Measurements from ENCODE around the gene CD59. TPM values are rescaled to one million over a fixed set of nuclear protein-coding genes. Genes with fewer than 3 reads are reported as not detected.

Gene CD59
- total RNA-seq, 3 donors from 2014 or later (not counting 1 experiment from before 2014, with no cell fraction given): 25.0 to 29.4 (median 26.4) TPM

GRCh38 chr11:33724644-33725035 is 11.6 kb downstream of the CD59 start:
- Histone ChIP-seq H3K27ac (ENCODE audit: low read length) (no peak overlapping the region), H3K4me1 (ENCODE audit: control insufficient read depth, insufficient read depth, low read length) (peaks cover 18% of the 10 kb centered on the region), H3K9me3 (ENCODE audit: control insufficient read depth, insufficient read depth, low read length) (no peaks in the 10 kb centered on the region), H3K4me3 (ENCODE audit: low read length) (no peak overlapping the region), H3K36me3 (ENCODE audit: control insufficient read depth, insufficient read depth, low read length) (no peaks in the 10 kb centered on the region), H3K27me3 (ENCODE audit: control insufficient read depth, insufficient read depth, low read length) (no peaks in the 10 kb centered on the region)
- DNase-seq (no peak), ATAC-seq (peak in 1 of 3 donors; percentile 24)
- H3K27me3 Mint-ChIP-seq (ENCODE audit: low read depth in 2 of 2): no peaks in the 10 kb centered on the region
- no peaks in the 10 kb centered on the region for H3K36me3 Mint-ChIP-seq
- TF ChIP-seq CTCF (IDR thresholded peaks at IDR 0.05): no peak
- H3K4me3 Mint-ChIP-seq: no peak overlapping the region
- intact Hi-C loops (cut with micrococcal nuclease): no loop called here
- 46% methylated on average over 2 of the region's 4 CpGs for WGBS (ENCODE audit: insufficient coverage)
- H3K27ac Mint-ChIP-seq: peak overlapping the region in 1 of 2 donors; percentile 70
- H3K9me3 Mint-ChIP-seq: no peaks in the 10 kb centered on the region
- peaks cover 21 to 37% of the 10 kb centered on the region in 2 donors for H3K4me1 Mint-ChIP-seq

GRCh38 chr11:33723238-33723881 is 12.9 kb downstream of the CD59 start:
- H3K27me3 Mint-ChIP-seq (ENCODE audit: low read depth in 2 of 2): no peaks in the 10 kb centered on the region
- intact Hi-C loops (cut with micrococcal nuclease): no loop called here
- ATAC-seq: peak in 1 of 3 donors; percentile 33
- 64% methylated on average over 6 of the region's 6 CpGs for WGBS (ENCODE audit: insufficient coverage)
- no peaks in the 10 kb centered on the region for H3K27me3 ChIP-seq (ENCODE audit: control insufficient read depth, insufficient read depth, low read length)
- no peak for DNase-seq
- H3K36me3 ChIP-seq (ENCODE audit: control insufficient read depth, insufficient read depth, low read length): no peaks in the 10 kb centered on the region
- H3K9me3 ChIP-seq (ENCODE audit: control insufficient read depth, insufficient read depth, low read length): no peaks in the 10 kb centered on the region
- peaks cover 18% of the 10 kb centered on the region for H3K4me1 ChIP-seq (ENCODE audit: control insufficient read depth, insufficient read depth, low read length)
- no peak overlapping the region for H3K4me3 ChIP-seq (ENCODE audit: low read length)
- H3K4me1 Mint-ChIP-seq: peaks cover 21 to 37% of the 10 kb centered on the region in 2 donors
- no peaks in the 10 kb centered on the region for H3K36me3 Mint-ChIP-seq
- H3K27ac Mint-ChIP-seq: peak overlapping the region in 1 of 2 donors; percentile 70
- no peak for TF ChIP-seq CTCF (IDR thresholded peaks at IDR 0.05)
- no peak overlapping the region for H3K27ac ChIP-seq (ENCODE audit: low read length)
- no peak overlapping the region for H3K4me3 Mint-ChIP-seq
- H3K9me3 Mint-ChIP-seq: no peaks in the 10 kb centered on the region

- Mint-ChIP-seq H3K36me3 (no peaks in the 10 kb centered on the region), H3K4me1 (peaks cover 21 to 37% of the 10 kb centered on the region in 2 donors), H3K4me3 (no peak overlapping the region), H3K27ac (peak overlapping the region in 1 of 2 donors; percentile 70), H3K9me3 (no peaks in the 10 kb centered on the region), H3K27me3 (ENCODE audit: low read depth in 2 of 2) (no peaks in the 10 kb centered on the region)
- ATAC-seq (peak; percentile 28 to 59 (median 57)), DNase-seq (no peak)
- intact Hi-C loops (cut with micrococcal nuclease): no loop called here
- Histone ChIP-seq H3K4me1 (ENCODE audit: control insufficient read depth, insufficient read depth, low read length) (peaks cover 18% of the 10 kb centered on the region), H3K9me3 (ENCODE audit: control insufficient read depth, insufficient read depth, low read length) (no peaks in the 10 kb centered on the region), H3K27me3 (ENCODE audit: control insufficient read depth, insufficient read depth, low read length) (no peaks in the 10 kb centered on the region), H3K36me3 (ENCODE audit: control insufficient read depth, insufficient read depth, low read length) (no peaks in the 10 kb centered on the region), H3K27ac (ENCODE audit: low read length) (no peak overlapping the region), H3K4me3 (ENCODE audit: low read length) (no peak overlapping the region)
- no peak for TF ChIP-seq CTCF (IDR thresholded peaks at IDR 0.05)
- 63% methylated on average over 1 of the region's 2 CpGs for WGBS (ENCODE audit: insufficient coverage)
Observed at GRCh38 chr11:33722590-33723234, 13.5 kb downstream of the CD59 start.
